Activated CD4-positive, alpha-beta T cell treated with anti-CD3 and anti-CD28 coated beads, Interleukin-2, amount 50 U/mL, for 48 hours (primary cell): ENCODE results near the gene ZNF185.

Source experiments
- DNase-seq, 2 experiments: peaks; one replicate each; pipeline ENCODE4 v3.0.0-alpha.2; 2020

The ZNF185 gene

GRCh38 chrX:152918707-152919106 is 20.8 kb downstream of the ZNF185 start:
- DNase-seq: no peak

GRCh38 chrX:152923599-152923998 is 25.7 kb downstream of the ZNF185 start:
- no peak for DNase-seq

- DNase-seq: no peak
These were observed 28.0 kb downstream of the ZNF185 start for GRCh38 chrX:152925835-152926234.

- peak; percentile 48 to 63 for DNase-seq
These were observed 28.4 kb downstream of the ZNF185 start for GRCh38 chrX:152926279-152926678.

- no peak for DNase-seq
These were observed 29.1 kb downstream of the ZNF185 start for GRCh38 chrX:152926923-152927322.

GRCh38 chrX:152927858-152928760 is 30.2 kb downstream of the ZNF185 start:
- no peak for DNase-seq

- DNase-seq: no peak
These were observed 31.0 kb downstream of the ZNF185 start for GRCh38 chrX:152928761-152929400.

GRCh38 chrX:152929898-152930297 is 32.0 kb downstream of the ZNF185 start:
- no peak for DNase-seq

- DNase-seq: no peak
These were observed 32.6 kb downstream of the ZNF185 start for GRCh38 chrX:152930516-152930915.

- DNase-seq: no peak
These were observed 34.3 kb downstream of the ZNF185 start for GRCh38 chrX:152932144-152932543.

- DNase-seq: no peak
These were observed 34.8 kb downstream of the ZNF185 start for GRCh38 chrX:152932598-152933175.

- DNase-seq: no peak
These were observed 38.4 kb downstream of the ZNF185 start for GRCh38 chrX:152936306-152936705.

GRCh38 chrX:152937236-152937635 is 39.4 kb downstream of the ZNF185 start:
- DNase-seq: no peak

GRCh38 chrX:152941328-152942076 is 43.6 kb downstream of the ZNF185 start:
- DNase-seq: peak; percentile 84 to 88

- no peak for DNase-seq
These were observed 44.2 kb downstream of the ZNF185 start for GRCh38 chrX:152942077-152942442.

GRCh38 chrX:152943826-152944225 is 46.0 kb downstream of the ZNF185 start:
- DNase-seq: no peak

- no peak for DNase-seq
These were observed 47.4 kb downstream of the ZNF185 start for GRCh38 chrX:152945021-152945979.

- no peak for DNase-seq
These were observed 48.8 kb downstream of the ZNF185 start for GRCh38 chrX:152946681-152947080.
